ENCODE measurements around the gene PDE4D. TPM values are rescaled to one million over a fixed set of nuclear protein-coding genes. Genes with fewer than 3 reads are reported as not detected.

Gene PDE4D
- total RNA-seq, 1 experiment from 2014 or later: 2.4 TPM

- TF ChIP-seq CTCF (IDR thresholded peaks at IDR 0.05) (no peak), TCF7L2 (IDR thresholded peaks at IDR 0.05; ENCODE audit: low read depth, low read length) (no peak), REST (IDR thresholded peaks at IDR 0.05; ENCODE audit: insufficient read depth in 1 of 2, low read depth in 2 of 2, low read length in 1 of 2) (no peak), POLR2AphosphoS5 (IDR thresholded peaks at IDR 0.05; ENCODE audit: low read depth, low read length) (no peak), SIN3A (IDR thresholded peaks at IDR 0.05; ENCODE audit: borderline replicate concordance, insufficient read depth, low read depth, low read length) (no peak)
- no peaks in the 10 kb centered on the region for H3K36me3 ChIP-seq (ENCODE audit: control insufficient read depth, insufficient read depth, low read length)
- H3K4me3 ChIP-seq (ENCODE audit: low read depth in 2 of 2, low read length in 2 of 2): no peak overlapping the region
- H3K9me3 ChIP-seq (ENCODE audit: control insufficient read depth, insufficient read depth, low read depth, low read length): no peaks in the 10 kb centered on the region
- no TSS peak for BruUV-seq (replicated peaks)
- no peaks in the 10 kb centered on the region for H3K4me1 ChIP-seq (ENCODE audit: control insufficient read depth, insufficient read depth, low read length)
- intact Hi-C loops (cut with micrococcal nuclease; ENCODE audit: unreplicated experiment) (no loop called here), in situ Hi-C loops (cut with HindIII; ENCODE audit: low pct_unique_long_range_greater_than_20kb, low sequenced_read_pairs) (no loop called here)
- no peaks in the 10 kb centered on the region for H3K27me3 ChIP-seq (ENCODE audit: control insufficient read depth, insufficient read depth, low read length)
- no peak overlapping the region for H3K27ac ChIP-seq (ENCODE audit: low read length)
- CTCF ChIA-PET: no interaction called here
- POLR2A ChIA-PET: no interaction called here
- DNase-seq (ENCODE audit: low read depth, low spot score) (no peak), ATAC-seq (no peak)
Observed at GRCh38 chr5:59285300-59286016, 608.1 kb downstream of the PDE4D start.

GRCh38 chr5:59282726-59283125 is 610.8 kb downstream of the PDE4D start:
- ChIA-PET CTCF (interaction anchor here (0.7 kb wide), 1 partner anchor 98 kb away, joined by 5 read pairs; no protein-coding TSS in a partner anchor), POLR2A (interaction anchor here (0.6 kb wide), 1 partner anchor 30 kb away, joined by 8 read pairs; no protein-coding TSS in a partner anchor)
- Histone ChIP-seq H3K36me3 (ENCODE audit: control insufficient read depth, insufficient read depth, low read length) (no peaks in the 10 kb centered on the region), H3K27me3 (ENCODE audit: control insufficient read depth, insufficient read depth, low read length) (no peaks in the 10 kb centered on the region), H3K9me3 (ENCODE audit: control insufficient read depth, insufficient read depth, low read depth, low read length) (no peaks in the 10 kb centered on the region), H3K27ac (ENCODE audit: low read length) (no peak overlapping the region), H3K4me1 (ENCODE audit: control insufficient read depth, insufficient read depth, low read length) (no peaks in the 10 kb centered on the region), H3K4me3 (ENCODE audit: low read depth in 2 of 2, low read length in 2 of 2) (no peak overlapping the region)
- in situ Hi-C loops (cut with HindIII; ENCODE audit: low pct_unique_long_range_greater_than_20kb, low sequenced_read_pairs): no loop called here
- ATAC-seq (no peak), DNase-seq (ENCODE audit: low read depth, low spot score) (no peak)
- BruUV-seq (replicated peaks): no TSS peak
- TF ChIP-seq CTCF (IDR thresholded peaks at IDR 0.05): no peak
- no peak for TF ChIP-seq POLR2AphosphoS5 (IDR thresholded peaks at IDR 0.05; ENCODE audit: low read depth, low read length)
- TF ChIP-seq REST (IDR thresholded peaks at IDR 0.05; ENCODE audit: insufficient read depth in 1 of 2, low read depth in 2 of 2, low read length in 1 of 2): no peak
- TF ChIP-seq SIN3A (IDR thresholded peaks at IDR 0.05; ENCODE audit: borderline replicate concordance, insufficient read depth, low read depth, low read length): no peak
- no peak for TF ChIP-seq TCF7L2 (IDR thresholded peaks at IDR 0.05; ENCODE audit: low read depth, low read length)
- intact Hi-C loops (cut with micrococcal nuclease; ENCODE audit: unreplicated experiment): no loop called here
